Measurements from ENCODE around the gene SEPTIN2.
"Not testable (repeated sequence)": the region's sequence is repeated elsewhere in the genome, so short reads cannot be mapped to it uniquely, and the experiment has no call there.

Gene SEPTIN2

GRCh38 chr2:241390301-241391206 is 74.8 kb downstream of the SEPTIN2 start:
- DNase-seq = peak in 1 of 2 experiments; percentile 28

DNA sequence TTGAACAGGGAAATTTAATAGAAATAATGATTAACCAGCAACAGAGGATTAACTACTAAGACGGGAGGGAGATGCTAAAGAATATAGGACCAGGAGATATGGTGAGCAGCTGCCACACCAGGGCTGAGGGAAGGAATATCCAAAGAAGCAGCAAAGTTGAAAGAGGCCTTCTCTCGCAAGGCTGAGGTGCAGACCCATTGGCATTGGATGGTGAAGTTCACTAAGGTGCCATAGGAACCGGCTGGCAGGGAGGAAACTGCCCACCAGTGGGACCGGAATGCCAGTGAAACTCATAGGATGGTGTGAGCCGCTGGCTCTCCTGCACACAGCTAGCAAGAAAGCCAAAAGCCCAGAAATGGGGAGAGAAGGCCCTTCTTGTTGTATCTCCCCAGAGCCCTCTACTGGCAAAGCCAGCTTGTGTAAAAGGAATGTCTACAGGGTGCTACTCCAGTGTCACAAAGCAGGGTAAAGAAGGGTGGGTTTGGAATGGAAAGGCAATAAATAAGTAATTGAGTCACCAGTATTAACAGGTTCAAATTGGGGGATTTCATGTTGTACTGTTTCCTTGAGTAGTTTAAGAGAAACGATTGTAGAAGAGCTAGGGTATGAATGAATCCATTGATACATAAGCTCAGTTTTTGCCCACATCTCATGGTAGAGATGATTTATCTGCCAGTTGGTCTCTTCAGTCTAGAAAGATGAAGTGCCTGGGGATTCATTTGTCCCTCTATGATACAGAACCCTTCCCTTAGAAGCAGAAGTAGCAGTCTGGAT is 76.4 kb downstream of the SEPTIN2 start:
- DNase-seq = peak in 1 of 2 experiments; percentile 4

- DNase-seq = not testable (repeated sequence)
Observed at GRCh38 chr2:241392753-241393152, 77.0 kb downstream of the SEPTIN2 start.

GRCh38 chr2:241393524-241394196 is 77.9 kb downstream of the SEPTIN2 start:
- no peak for DNase-seq

DNA sequence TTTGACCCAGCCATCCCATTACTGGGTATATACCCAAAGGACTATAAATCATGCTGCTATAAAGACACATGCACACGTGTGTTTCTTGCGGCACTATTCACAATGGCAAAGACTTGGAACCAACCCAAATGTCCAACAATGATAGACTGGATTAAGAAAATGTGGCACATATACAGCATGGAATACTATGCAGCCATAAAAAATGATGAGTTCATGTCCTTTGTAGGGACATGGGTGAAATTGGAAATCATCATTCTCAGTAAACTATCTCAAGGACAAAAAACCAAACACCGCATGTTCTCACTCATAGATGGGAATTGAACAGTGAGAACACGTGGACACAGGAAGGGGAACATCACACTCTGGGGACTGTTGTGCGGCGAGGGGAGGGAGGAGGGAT is 81.1 kb downstream of the SEPTIN2 start:
- DNase-seq = not testable (repeated sequence)

- DNase-seq = no peak
Observed at GRCh38 chr2:241399941-241400922, 84.5 kb downstream of the SEPTIN2 start.

All from NCI-H446 (cell line).